ENCODE results near the gene MRPL9. TPM values are rescaled to one million over a fixed set of nuclear protein-coding genes. Genes with fewer than 3 reads are reported as not detected.

MRPL9 gene
- total RNA-seq, 3 donors from 2014 or later (not counting 1 experiment from before 2014, with no cell fraction given): 93.6 to 110 (median 107) TPM

DNA sequence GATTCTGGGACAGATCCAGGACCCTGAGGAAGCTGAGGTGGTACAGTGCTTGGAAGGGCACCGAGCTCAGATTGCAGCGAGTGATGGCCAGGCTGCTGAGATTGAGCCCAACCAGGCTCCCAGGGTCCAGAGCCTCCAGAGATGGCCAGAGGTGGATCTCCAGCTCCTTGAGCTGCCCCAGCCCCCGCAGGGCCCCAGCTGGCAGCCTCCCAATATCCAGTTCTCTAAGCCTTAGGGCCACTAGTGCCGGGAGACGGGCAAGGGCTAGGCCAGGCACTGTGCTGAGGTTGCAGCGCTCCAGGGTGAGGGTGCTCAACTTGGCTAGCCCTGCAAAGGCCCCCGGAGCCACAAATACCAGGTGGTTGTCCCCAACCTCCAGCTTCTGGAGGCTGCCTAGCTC is 38.5 kb upstream of the MRPL9 start:
- DNase-seq: no peak
- TF ChIP-seq CTCF (IDR thresholded peaks at IDR 0.05): no peak
- intact Hi-C loops (cut with micrococcal nuclease): no loop called here
- ATAC-seq: no peak
- peaks cover 0 to 5% of the 10 kb centered on the region in 2 donors for H3K27me3 Mint-ChIP-seq (ENCODE audit: low read depth in 2 of 2)
- Histone ChIP-seq H3K27me3 (ENCODE audit: control insufficient read depth, insufficient read depth, low read length) (no peaks in the 10 kb centered on the region), H3K27ac (ENCODE audit: low read length) (no peak overlapping the region), H3K4me3 (ENCODE audit: low read length) (no peak overlapping the region), H3K36me3 (ENCODE audit: control insufficient read depth, insufficient read depth, low read length) (no peaks in the 10 kb centered on the region), H3K4me1 (ENCODE audit: control insufficient read depth, insufficient read depth, low read length) (peaks cover 9% of the 10 kb centered on the region), H3K9me3 (ENCODE audit: control insufficient read depth, insufficient read depth, low read length) (no peaks in the 10 kb centered on the region)
- no peak overlapping the region for H3K4me3 Mint-ChIP-seq
- H3K36me3 Mint-ChIP-seq: no peaks in the 10 kb centered on the region
- WGBS (ENCODE audit: insufficient coverage): 95% methylated on average over 7 of the region's 7 CpGs
- no peaks in the 10 kb centered on the region for H3K9me3 Mint-ChIP-seq
- no peak overlapping the region for H3K27ac Mint-ChIP-seq
- peaks cover 13 to 15% of the 10 kb centered on the region in 2 donors for H3K4me1 Mint-ChIP-seq

DNA sequence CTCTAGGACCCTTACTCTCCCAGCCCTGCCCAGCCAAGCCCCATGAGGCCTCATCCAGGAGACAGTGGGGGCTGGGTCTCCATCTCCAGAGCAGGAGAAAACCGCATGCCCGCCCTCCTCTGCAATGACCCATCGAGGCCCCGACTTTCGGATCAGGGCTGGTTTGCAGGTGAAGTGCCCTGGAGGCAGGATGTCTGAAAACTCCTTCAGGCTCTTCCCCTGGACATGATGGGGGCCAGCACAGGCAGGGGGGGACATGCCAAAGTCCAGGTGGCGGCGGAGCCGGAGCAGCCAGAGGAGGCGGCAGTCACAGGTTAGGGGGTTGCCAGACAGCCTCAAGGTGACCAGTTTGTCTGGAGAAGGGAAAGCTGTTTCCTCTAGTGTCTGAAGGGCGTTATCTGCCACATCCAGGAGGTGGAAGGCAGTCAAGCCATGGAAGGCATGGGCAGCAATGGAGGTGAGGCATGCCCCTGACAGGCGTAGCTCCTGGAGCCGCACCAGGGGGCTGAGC is 38.1 kb upstream of the MRPL9 start:
- H3K27me3 ChIP-seq (ENCODE audit: control insufficient read depth, insufficient read depth, low read length): no peaks in the 10 kb centered on the region
- no peak overlapping the region for H3K27ac ChIP-seq (ENCODE audit: low read length)
- H3K9me3 Mint-ChIP-seq: no peaks in the 10 kb centered on the region
- no peaks in the 10 kb centered on the region for H3K9me3 ChIP-seq (ENCODE audit: control insufficient read depth, insufficient read depth, low read length)
- ATAC-seq (no peak), DNase-seq (no peak)
- H3K27me3 Mint-ChIP-seq (ENCODE audit: low read depth in 2 of 2): peaks cover 0 to 5% of the 10 kb centered on the region in 2 donors
- no peaks in the 10 kb centered on the region for H3K36me3 Mint-ChIP-seq
- no peak for TF ChIP-seq CTCF (IDR thresholded peaks at IDR 0.05)
- peaks cover 13 to 15% of the 10 kb centered on the region in 2 donors for H3K4me1 Mint-ChIP-seq
- H3K4me1 ChIP-seq (ENCODE audit: control insufficient read depth, insufficient read depth, low read length): peaks cover 9% of the 10 kb centered on the region
- no peaks in the 10 kb centered on the region for H3K36me3 ChIP-seq (ENCODE audit: control insufficient read depth, insufficient read depth, low read length)
- H3K4me3 Mint-ChIP-seq: no peak overlapping the region
- WGBS (ENCODE audit: insufficient coverage): 96% methylated on average over 12 of the region's 12 CpGs
- intact Hi-C loops (cut with micrococcal nuclease): no loop called here
- H3K27ac Mint-ChIP-seq: no peak overlapping the region
- no peak overlapping the region for H3K4me3 ChIP-seq (ENCODE audit: low read length)

DNA sequence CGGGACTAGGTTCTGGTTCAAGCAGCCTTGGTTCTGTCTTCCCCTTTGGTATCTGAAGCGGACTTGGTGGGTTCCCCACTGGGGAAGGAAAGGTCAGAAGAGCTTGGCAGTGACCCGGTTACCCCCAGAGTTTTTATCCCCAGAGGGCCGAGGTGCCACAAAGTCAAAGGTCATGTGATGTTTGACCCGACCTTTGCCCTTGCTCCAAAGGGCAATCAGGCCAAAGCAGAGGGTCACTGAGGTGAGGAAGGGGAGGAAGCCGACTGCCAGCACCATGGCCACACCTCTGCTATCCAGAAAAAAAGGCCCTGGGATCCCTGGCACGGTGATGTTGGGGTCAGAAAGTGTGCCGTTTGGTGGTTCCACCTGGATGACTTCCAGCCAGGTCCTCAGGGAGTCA is 37.5 kb upstream of the MRPL9 start:
- Histone ChIP-seq H3K27ac (ENCODE audit: low read length) (no peak overlapping the region), H3K4me3 (ENCODE audit: low read length) (no peak overlapping the region), H3K36me3 (ENCODE audit: control insufficient read depth, insufficient read depth, low read length) (no peaks in the 10 kb centered on the region), H3K9me3 (ENCODE audit: control insufficient read depth, insufficient read depth, low read length) (no peaks in the 10 kb centered on the region), H3K4me1 (ENCODE audit: control insufficient read depth, insufficient read depth, low read length) (peaks cover 9% of the 10 kb centered on the region), H3K27me3 (ENCODE audit: control insufficient read depth, insufficient read depth, low read length) (no peaks in the 10 kb centered on the region)
- Mint-ChIP-seq H3K4me1 (peaks cover 13 to 15% of the 10 kb centered on the region in 2 donors), H3K27me3 (ENCODE audit: low read depth in 2 of 2) (peaks cover 0 to 5% of the 10 kb centered on the region in 2 donors), H3K27ac (no peak overlapping the region), H3K4me3 (no peak overlapping the region), H3K36me3 (no peaks in the 10 kb centered on the region), H3K9me3 (no peaks in the 10 kb centered on the region)
- TF ChIP-seq CTCF (IDR thresholded peaks at IDR 0.05): no peak
- 70% methylated on average over 8 of the region's 8 CpGs for WGBS (ENCODE audit: insufficient coverage)
- intact Hi-C loops (cut with micrococcal nuclease): no loop called here
- no peak for ATAC-seq
- DNase-seq: no peak

All from natural killer cell (primary cell).